MM.1S (cell line): ENCODE data around the gene ANKRD31.

Experiments used
- DNase-seq: peaks from one replicate; pipeline ENCODE4 v3.0.0-alpha.2; 2015
- H2AFZ ChIP-seq: fragments of 300-600 bp; sonication (generic); 2 replicates; pipeline ENCODE4 v1.6.0; 2016; ENCODE audit warnings: antibody characterized with exemption, low read length
- H3F3A ChIP-seq: fragments of 300-600 bp; sonication (generic); 2 replicates; pipeline ENCODE4 v1.6.1; 2016; ENCODE audit warnings: mild to moderate bottlenecking, antibody characterized with exemption, low read length, moderate library complexity, mixed read lengths; ENCODE audit not compliant: insufficient read depth
- H3K27ac ChIP-seq: fragments of 300-600 bp; sonication (generic); 2 replicates; pipeline ENCODE4 v1.5.1; 2016; ENCODE audit warnings: mild to moderate bottlenecking, low read length
- H3K27me3 ChIP-seq: fragments of 300-600 bp; sonication (generic); replicated peaks from 2 replicates; pipeline ENCODE4 v1.6.0; 2016; ENCODE audit warnings: low read length; ENCODE audit not compliant: insufficient read depth
- H3K36me3 ChIP-seq: fragments of 300-600 bp; sonication (generic); replicated peaks from 2 replicates; pipeline ENCODE4 v1.6.1; 2016; ENCODE audit warnings: mild to moderate bottlenecking, low read length, mixed read lengths; ENCODE audit not compliant: insufficient read depth
- H3K4me1 ChIP-seq: fragments of 300-600 bp; sonication (generic); 2 replicates; pipeline ENCODE4 v1.6.1; 2016; ENCODE audit warnings: low read length, mixed read lengths
- H3K4me2 ChIP-seq: fragments of 300-600 bp; sonication (generic); 2 replicates; pipeline ENCODE4 v1.6.0; 2016; ENCODE audit warnings: low read depth, low read length
- H3K4me3 ChIP-seq: fragments of 300-600 bp; sonication (generic); 2 replicates; pipeline ENCODE4 v1.5.1; 2016; ENCODE audit warnings: low read length, mixed read lengths
- H3K79me2 ChIP-seq: fragments of 300-600 bp; sonication (generic); 2 replicates; pipeline ENCODE4 v1.6.1; 2016; ENCODE audit warnings: mixed run types, low read length, mixed read lengths
- H3K9ac ChIP-seq: fragments of 300-600 bp; sonication (generic); 2 replicates; pipeline ENCODE4 v1.6.1; 2016; ENCODE audit warnings: low read length, mixed read lengths
- H3K9me2 ChIP-seq: fragments of 300-600 bp; sonication (generic); replicated peaks from 2 replicates; pipeline ENCODE4 v1.6.1; 2016; ENCODE audit warnings: mild to moderate bottlenecking, low read length, mixed read lengths; ENCODE audit not compliant: insufficient read depth
- H3K9me3 ChIP-seq: fragments of 300-600 bp; sonication (generic); replicated peaks from 2 replicates; pipeline ENCODE4 v1.6.1; 2016; ENCODE audit warnings: mild to moderate bottlenecking, low read length, mixed read lengths; ENCODE audit not compliant: insufficient read depth
- H4K20me1 ChIP-seq: fragments of 300-600 bp; sonication (generic); 2 replicates; pipeline ENCODE4 v1.6.1; 2016; ENCODE audit warnings: mild to moderate bottlenecking, low read length, moderate library complexity, mixed read lengths; ENCODE audit not compliant: insufficient read depth
- EZH2 ChIP-seq: fragments of 300-600 bp; sonication (generic); optimal IDR thresholded peaks from 2 replicates; pipeline ENCODE3; 2017; ENCODE audit warnings: low read depth, mild to moderate bottlenecking, antibody characterized with exemption, low read length, mixed read lengths
- EZH2phosphoT487 ChIP-seq: fragments of 300-600 bp; sonication (generic); IDR thresholded peaks from 2 replicates; pipeline ENCODE4 v1.6.1; 2018; ENCODE audit warnings: antibody characterized with exemption, low read length
- TF ChIP-seq, protein P1 (sequence below): fragments of 300-600 bp; sonication (generic); IDR thresholded peaks from 2 replicates; pipeline ENCODE4 v1.5.1; 2016; ENCODE audit warnings: antibody characterized with exemption, low read length, mixed read lengths

The ANKRD31 gene

DNA sequence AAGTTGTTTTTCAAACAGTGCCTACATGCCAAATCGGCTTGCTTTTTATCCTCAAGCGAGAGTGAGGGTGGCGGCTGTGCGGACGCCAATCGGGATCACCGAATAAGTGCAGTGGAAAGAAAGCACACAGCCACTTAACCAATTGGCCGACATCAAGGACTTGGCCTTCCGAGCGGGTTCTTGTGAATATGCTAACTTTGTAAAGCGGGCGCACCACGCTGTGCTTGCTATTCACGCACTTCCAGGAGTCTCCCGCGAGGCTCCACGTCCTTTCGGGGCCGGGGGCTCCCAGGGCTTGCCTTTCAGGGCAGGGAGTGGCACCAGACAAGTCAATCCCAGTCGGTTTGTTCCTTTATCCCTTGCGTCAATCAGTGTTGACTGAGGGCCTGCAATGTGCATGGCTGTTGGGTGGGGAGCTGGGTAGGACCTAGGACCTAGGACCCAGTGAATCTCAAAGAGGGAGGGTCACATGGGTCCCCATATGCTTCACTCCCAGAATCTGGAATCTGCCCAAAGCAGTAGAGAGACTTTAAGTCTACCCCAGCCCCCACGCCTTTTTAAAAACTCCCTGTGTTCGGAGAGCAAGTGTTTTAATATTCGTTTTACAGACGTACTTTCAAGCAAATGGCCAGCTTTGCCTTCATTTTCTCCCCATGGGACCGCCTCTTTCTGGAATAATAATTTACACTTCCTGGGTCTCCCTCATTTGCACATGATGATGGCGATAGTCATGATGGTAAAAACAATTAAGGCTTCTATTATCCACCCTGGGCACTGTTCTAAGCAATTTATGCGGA lies 182.3 kb downstream of the ANKRD31 start:
- Histone ChIP-seq H3K4me2 (peak overlapping the region; percentile 77), H4K20me1 (no peaks in the 10 kb centered on the region), H2AFZ (peak overlapping the region; percentile 67; the same call in 1 of the 2 replicates), H3K36me3 (no peaks in the 10 kb centered on the region), H3K27ac (no peak overlapping the region), H3K4me1 (peaks cover 7% of the 10 kb centered on the region), H3K9me2 (no peaks in the 10 kb centered on the region), H3K9me3 (no peaks in the 10 kb centered on the region), H3F3A (peaks cover 1% of the 10 kb centered on the region), H3K9ac (no peak overlapping the region), H3K4me3 (peak overlapping the region; percentile 72), H3K27me3 (no peaks in the 10 kb centered on the region), H3K79me2 (no peaks in the 10 kb centered on the region)
- TF ChIP-seq EZH2phosphoT487: no peak
- TF ChIP-seq EZH2: no peak
- TF ChIP-seq, protein P1, sequence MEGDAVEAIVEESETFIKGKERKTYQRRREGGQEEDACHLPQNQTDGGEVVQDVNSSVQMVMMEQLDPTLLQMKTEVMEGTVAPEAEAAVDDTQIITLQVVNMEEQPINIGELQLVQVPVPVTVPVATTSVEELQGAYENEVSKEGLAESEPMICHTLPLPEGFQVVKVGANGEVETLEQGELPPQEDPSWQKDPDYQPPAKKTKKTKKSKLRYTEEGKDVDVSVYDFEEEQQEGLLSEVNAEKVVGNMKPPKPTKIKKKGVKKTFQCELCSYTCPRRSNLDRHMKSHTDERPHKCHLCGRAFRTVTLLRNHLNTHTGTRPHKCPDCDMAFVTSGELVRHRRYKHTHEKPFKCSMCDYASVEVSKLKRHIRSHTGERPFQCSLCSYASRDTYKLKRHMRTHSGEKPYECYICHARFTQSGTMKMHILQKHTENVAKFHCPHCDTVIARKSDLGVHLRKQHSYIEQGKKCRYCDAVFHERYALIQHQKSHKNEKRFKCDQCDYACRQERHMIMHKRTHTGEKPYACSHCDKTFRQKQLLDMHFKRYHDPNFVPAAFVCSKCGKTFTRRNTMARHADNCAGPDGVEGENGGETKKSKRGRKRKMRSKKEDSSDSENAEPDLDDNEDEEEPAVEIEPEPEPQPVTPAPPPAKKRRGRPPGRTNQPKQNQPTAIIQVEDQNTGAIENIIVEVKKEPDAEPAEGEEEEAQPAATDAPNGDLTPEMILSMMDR: no peak
- DNase-seq: no peak

DNA sequence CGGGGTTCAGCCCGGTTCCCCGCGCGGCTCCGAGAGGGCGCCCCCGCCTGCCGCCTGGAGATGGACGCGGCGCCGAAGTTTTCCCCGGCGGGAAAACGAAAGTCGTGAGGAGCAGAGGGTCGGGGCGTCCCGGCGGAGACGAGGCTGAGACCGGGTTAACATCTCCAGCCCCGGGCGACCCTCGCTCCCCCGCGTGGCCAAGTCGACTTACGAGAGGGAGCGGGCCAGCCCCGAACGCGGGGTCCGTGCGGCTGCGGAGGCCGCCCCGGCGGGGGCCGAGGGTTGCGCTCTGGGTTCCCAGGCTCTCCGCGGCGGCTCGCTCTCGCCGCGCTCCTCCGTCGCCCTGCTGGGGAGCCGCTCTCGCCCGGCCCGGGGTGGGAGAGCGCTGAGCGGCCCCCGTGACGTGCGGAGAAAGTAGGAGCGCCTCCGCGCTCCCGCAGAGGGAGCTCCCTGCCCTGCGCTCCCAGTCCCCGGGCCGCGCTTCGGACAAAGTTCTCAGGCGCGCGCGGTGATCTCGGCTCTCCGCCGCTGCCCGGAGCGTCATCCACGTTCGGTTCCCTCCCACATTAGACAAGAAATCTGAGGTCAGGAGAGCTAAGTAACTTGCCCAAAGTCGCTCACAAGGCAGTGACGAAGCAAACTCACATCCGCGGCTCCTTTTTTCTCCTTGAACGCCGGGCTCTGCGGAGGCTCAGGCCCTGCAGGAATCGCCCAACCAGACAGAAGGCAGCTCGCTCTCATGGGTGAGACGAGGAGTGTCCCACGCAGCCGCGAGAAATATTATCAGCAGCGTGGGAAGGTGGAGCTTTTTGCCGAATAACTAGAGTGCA lies 183.2 kb downstream of the ANKRD31 start:
- H3K27ac ChIP-seq: no peak overlapping the region
- peaks cover 12% of the 10 kb centered on the region for H3K4me1 ChIP-seq
- peak overlapping the region; percentile 67 for H2AFZ ChIP-seq
- no peaks in the 10 kb centered on the region for H3K9me2 ChIP-seq
- H3F3A ChIP-seq: peaks cover 10% of the 10 kb centered on the region
- no peaks in the 10 kb centered on the region for H3K27me3 ChIP-seq
- no peak for TF ChIP-seq EZH2phosphoT487
- no peak for TF ChIP-seq EZH2
- TF ChIP-seq, protein P1: no peak
- H3K36me3 ChIP-seq: no peaks in the 10 kb centered on the region
- peak overlapping the region; percentile 3; the same call in 1 of the 2 replicates for H3K9ac ChIP-seq
- no peaks in the 10 kb centered on the region for H3K9me3 ChIP-seq
- H3K79me2 ChIP-seq: no peaks in the 10 kb centered on the region
- H3K4me3 ChIP-seq: peak overlapping the region; percentile 72
- peak; percentile 41 for DNase-seq
- H3K4me2 ChIP-seq: peak overlapping the region; percentile 77
- no peaks in the 10 kb centered on the region for H4K20me1 ChIP-seq

DNA sequence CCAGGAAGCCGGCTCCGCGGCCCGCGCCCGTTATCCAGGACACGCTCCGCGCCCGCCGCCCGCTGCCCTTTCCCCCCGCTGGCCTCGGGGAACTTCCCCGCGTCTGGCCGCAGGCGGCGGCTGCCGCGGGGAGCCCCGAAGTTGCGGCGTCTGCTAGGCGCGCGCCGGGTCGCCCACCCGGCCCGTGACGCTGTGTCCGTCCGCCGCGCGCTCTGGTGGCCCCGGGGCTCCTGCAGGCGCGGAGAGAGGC lies 183.7 kb downstream of the ANKRD31 start:
- no peak overlapping the region for H3K27ac ChIP-seq

More for the DNA sequence above, 183.7 kb downstream of the ANKRD31 start:
- no peaks in the 10 kb centered on the region for H3K27me3 ChIP-seq
- H3K79me2 ChIP-seq: no peaks in the 10 kb centered on the region
- no peak for TF ChIP-seq EZH2phosphoT487
- TF ChIP-seq, protein P1: no peak
- TF ChIP-seq EZH2: no peak
- H3K9me3 ChIP-seq: no peaks in the 10 kb centered on the region
- no peaks in the 10 kb centered on the region for H3K9me2 ChIP-seq
- H3K36me3 ChIP-seq: no peaks in the 10 kb centered on the region
- H2AFZ ChIP-seq: no peak overlapping the region
- H3K4me2 ChIP-seq: peak overlapping the region; percentile 77
- H4K20me1 ChIP-seq: no peaks in the 10 kb centered on the region
- H3F3A ChIP-seq: peaks cover 15% of the 10 kb centered on the region
- peaks cover 14% of the 10 kb centered on the region for H3K4me1 ChIP-seq
- no peak for DNase-seq
- H3K9ac ChIP-seq: no peak overlapping the region
- peak overlapping the region; percentile 72 for H3K4me3 ChIP-seq
